ENCODE measurements around the gene EPB41L3.

EPB41L3 gene

GRCh38 chr18:5451871-5452270 is 91.9 kb downstream of the EPB41L3 start:
- no peak for DNase-seq (ENCODE audit: low spot score)

GRCh38 chr18:5451150-5451549 is 92.6 kb downstream of the EPB41L3 start:
- no peak for DNase-seq (ENCODE audit: low spot score)

GRCh38 chr18:5449858-5450509 is 93.8 kb downstream of the EPB41L3 start:
- no peak for DNase-seq (ENCODE audit: low spot score)

- no peak for DNase-seq (ENCODE audit: low spot score)
Observed at GRCh38 chr18:5447442-5447841, 96.4 kb downstream of the EPB41L3 start.

DNA sequence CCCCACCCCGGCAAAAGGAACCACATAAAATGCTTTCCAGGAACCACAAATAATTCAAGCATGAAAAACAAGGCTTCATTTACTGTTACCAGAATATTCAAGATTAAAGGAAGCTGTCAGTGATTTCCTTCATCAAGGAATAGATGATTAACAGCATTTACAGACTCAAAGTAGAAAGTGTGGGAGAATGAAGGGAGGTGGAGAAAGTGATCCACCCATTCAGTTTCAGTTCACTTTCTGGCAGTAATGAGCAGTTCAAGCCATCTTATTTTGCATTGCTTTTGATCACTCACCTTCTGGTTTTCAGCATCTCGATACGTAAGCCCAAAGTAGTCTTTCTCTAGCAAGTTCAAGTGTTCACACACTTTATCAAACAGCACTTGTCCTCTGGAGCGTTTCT is 99.0 kb downstream of the EPB41L3 start:
- DNase-seq (ENCODE audit: low spot score): no peak

GRCh38 chr18:5444269-5444668 is 99.5 kb downstream of the EPB41L3 start:
- DNase-seq (ENCODE audit: low spot score): no peak

DNA sequence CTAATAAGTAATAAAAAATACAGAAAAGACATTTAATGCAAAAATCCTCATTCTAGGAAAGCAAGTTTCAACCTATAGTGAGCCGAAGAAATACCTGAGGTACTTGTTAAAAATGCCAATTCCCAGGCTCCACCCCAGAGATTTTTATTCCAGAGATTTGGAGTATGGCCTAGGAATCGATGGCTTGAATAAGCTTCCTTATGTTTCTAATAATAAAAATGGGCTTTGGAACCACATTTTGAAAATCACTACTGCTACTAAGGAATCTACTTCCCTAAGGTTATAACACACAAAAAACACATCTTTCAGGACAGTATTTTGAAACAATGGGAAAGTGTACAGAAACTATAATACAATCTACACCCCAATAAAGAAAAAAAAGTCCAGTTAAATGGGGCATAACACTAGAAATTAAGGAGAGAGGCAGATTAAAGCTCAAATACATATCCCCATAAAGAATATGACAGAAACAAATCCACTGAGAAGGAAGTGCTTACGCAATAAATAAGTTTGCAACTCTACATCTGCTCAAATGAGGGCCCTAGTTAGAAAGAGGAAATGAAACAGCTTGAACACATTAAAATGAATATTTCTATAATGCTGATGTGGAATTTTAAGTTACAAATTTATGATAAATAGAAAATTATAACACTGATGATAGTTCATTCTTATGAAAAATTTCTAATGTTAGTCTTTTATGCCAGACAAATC is 103.7 kb downstream of the EPB41L3 start:
- DNase-seq (ENCODE audit: low spot score): no peak

GRCh38 chr18:5434425-5434824 is 109.4 kb downstream of the EPB41L3 start:
- no peak for DNase-seq (ENCODE audit: low spot score)

- no peak for DNase-seq (ENCODE audit: low spot score)
Observed at GRCh38 chr18:5431836-5432575, 111.8 kb downstream of the EPB41L3 start.

DNA sequence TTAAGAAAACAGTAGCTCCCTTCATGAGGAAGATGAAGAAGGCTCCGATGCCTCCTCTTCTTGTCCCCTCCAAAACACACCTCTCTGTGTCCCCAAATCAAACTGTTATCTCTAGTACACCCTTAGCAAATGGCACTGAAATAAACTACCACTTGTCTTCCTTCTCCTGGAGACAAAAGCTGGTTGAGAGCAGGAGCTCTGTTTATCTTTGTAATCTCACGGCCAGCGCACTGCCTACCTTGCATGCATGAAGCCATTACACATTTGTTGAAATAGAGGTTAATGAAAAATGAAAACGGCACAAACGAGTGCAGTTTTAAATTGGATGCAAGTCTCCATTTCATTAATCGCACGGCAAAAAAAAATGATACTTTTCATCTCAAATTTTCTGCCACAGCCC is 113.7 kb downstream of the EPB41L3 start:
- DNase-seq (ENCODE audit: low spot score): no peak

- no peak for DNase-seq (ENCODE audit: low spot score)
Observed at GRCh38 chr18:5429681-5430080, 114.1 kb downstream of the EPB41L3 start.

GRCh38 chr18:5425721-5426120 is 118.1 kb downstream of the EPB41L3 start:
- DNase-seq (ENCODE audit: low spot score): no peak

- peak; percentile 17 for DNase-seq (ENCODE audit: low spot score)
Observed at GRCh38 chr18:5424903-5425664, 118.7 kb downstream of the EPB41L3 start.

GRCh38 chr18:5422626-5423025 is 121.2 kb downstream of the EPB41L3 start:
- no peak for DNase-seq (ENCODE audit: low spot score)

GRCh38 chr18:5421981-5422380 is 121.8 kb downstream of the EPB41L3 start:
- no peak for DNase-seq (ENCODE audit: low spot score)

DNA sequence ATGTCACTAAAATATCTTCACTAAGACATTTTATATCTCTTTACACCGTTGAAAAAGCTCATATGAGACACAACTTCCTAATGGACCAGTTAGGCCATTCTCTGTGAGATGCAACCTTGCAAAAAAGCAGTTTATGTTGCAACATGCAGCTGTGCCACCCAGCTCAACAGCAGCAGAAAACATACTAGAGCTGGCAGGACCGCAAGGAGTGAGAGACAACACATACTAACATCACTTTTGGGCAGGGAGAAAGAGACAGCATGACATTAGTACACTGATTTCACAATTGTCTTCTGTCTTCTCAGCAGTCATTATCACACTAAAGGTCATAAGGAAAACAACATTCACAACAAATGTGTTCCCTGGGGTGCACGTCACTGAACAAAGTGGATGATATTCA is 122.9 kb downstream of the EPB41L3 start:
- no peak for DNase-seq (ENCODE audit: low spot score)

DNA sequence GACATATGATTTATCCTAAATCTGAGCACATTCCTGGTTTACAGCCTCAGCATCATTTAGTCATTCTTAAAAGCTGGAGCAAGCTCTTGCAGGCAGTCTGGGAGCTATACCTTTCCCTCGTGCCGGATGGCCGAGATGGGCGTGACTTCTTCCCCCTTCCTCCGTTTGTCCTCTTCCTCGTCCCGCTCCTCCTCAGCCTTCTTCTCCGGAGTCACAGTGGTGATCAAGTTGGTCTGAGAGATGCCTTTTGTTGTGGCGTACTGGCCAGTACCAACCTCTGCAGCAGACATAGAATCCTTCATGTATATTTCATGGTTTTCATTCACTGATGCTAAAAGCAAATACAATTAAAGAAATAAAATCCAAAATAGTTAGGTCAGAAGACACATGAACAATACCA is 124.2 kb downstream of the EPB41L3 start:
- DNase-seq (ENCODE audit: low spot score): no peak

DNA sequence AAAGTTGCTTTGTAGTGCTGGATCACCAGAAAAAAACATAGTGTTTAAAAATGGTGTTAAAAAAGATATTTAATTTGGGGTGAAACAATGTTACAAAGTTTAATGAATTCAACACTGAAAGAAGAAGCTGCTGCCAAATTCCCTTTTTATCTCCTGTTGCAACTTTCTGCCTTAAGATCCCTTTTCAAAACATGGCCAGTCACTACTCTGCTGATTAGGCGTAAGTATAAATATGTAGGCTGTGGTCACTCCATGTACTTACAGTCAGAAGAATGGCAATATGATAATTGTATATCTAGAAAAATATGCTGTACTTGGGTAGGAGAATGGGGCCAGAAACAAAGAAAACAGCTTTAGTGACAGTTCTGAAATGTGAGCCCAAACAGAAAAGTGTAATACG is 124.8 kb downstream of the EPB41L3 start:
- no peak for DNase-seq (ENCODE audit: low spot score)

- DNase-seq (ENCODE audit: low spot score): peak; percentile 7
Observed at GRCh38 chr18:5417342-5417741, 126.5 kb downstream of the EPB41L3 start.

- DNase-seq (ENCODE audit: low spot score): no peak
Observed at GRCh38 chr18:5416112-5416511, 127.7 kb downstream of the EPB41L3 start.

GRCh38 chr18:5415665-5416064 is 128.1 kb downstream of the EPB41L3 start:
- no peak for DNase-seq (ENCODE audit: low spot score)

- no peak for DNase-seq (ENCODE audit: low spot score)
Observed at GRCh38 chr18:5415031-5415430, 128.8 kb downstream of the EPB41L3 start.
